OCI-LY7 (cell line): Measurements from ENCODE around the gene WNK4.

ENCODE experiments used
- CTCF ChIP-seq: fragments of 200-600 bp; sonication (generic); conservative IDR thresholded peaks from 2 replicates; pipeline ENCODE4 v1.5.1; 2014; ENCODE audit warnings: mild to moderate bottlenecking, antibody characterized with exemption, low read length, moderate library complexity, mixed read lengths
- EZH2phosphoT487 ChIP-seq: fragments of 200-600 bp; sonication (generic); IDR thresholded peaks from 2 replicates; pipeline ENCODE4 v1.6.1; 2018; ENCODE audit warnings: low read depth, borderline replicate concordance, mild to moderate bottlenecking, mixed run types, antibody characterized with exemption, low read length, moderate library complexity, mixed read lengths

- TF ChIP-seq CTCF (no peak), EZH2phosphoT487 (no peak)
Measured at GRCh38 chr17:42795061-42795460, 14.7 kb downstream of the WNK4 start.
